GM19372 (cell line): ENCODE measurements around the gene HMHB1.
"Not testable (repeated sequence)": the region's sequence is repeated elsewhere in the genome, so short reads cannot be mapped to it uniquely, and the experiment has no call there.

Experiments
- ATAC-seq: cut with Tn5 transposase; IDR thresholded peaks from one replicate; pipeline ENCODE4 v1.9.1; 2021; ENCODE audit warnings: mild to moderate bottlenecking, low read depth, moderate library complexity; ENCODE audit not compliant: unreplicated experiment

The HMHB1 gene

GRCh38 chr5:143800715-143801114 is 11.2 kb upstream of the HMHB1 start:
- ATAC-seq, result no peak

GRCh38 chr5:143801252-143801939 is 10.6 kb upstream of the HMHB1 start:
- ATAC-seq, result no peak

GRCh38 chr5:143805861-143806260 is 6.1 kb upstream of the HMHB1 start:
- ATAC-seq, result no peak

GRCh38 chr5:143806579-143806978 is 5.4 kb upstream of the HMHB1 start:
- ATAC-seq, result peak; percentile 54

GRCh38 chr5:143807401-143807800 is 4.6 kb upstream of the HMHB1 start:
- ATAC-seq, result no peak

- not testable (repeated sequence) for ATAC-seq
Measured at GRCh38 chr5:143816370-143816769, 4.4 kb downstream of the HMHB1 start.

- ATAC-seq, result no peak
Measured at GRCh38 chr5:143819716-143820115, 7.8 kb downstream of the HMHB1 start.

- ATAC-seq, result no peak
Measured at GRCh38 chr5:143820451-143820850, 8.5 kb downstream of the HMHB1 start.

GRCh38 chr5:143824851-143825720 is 13.1 kb downstream of the HMHB1 start:
- peak; percentile 67 for ATAC-seq

- peak; percentile 84 for ATAC-seq
Measured at GRCh38 chr5:143826951-143827444, 15.0 kb downstream of the HMHB1 start.

GRCh38 chr5:143828710-143829109 is 16.7 kb downstream of the HMHB1 start:
- no peak for ATAC-seq

- no peak for ATAC-seq
Measured at GRCh38 chr5:143833177-143833576, 21.2 kb downstream of the HMHB1 start.

GRCh38 chr5:143835251-143835650 is 23.3 kb downstream of the HMHB1 start:
- no peak for ATAC-seq

GRCh38 chr5:143836161-143836725 is 24.3 kb downstream of the HMHB1 start:
- no peak for ATAC-seq

GRCh38 chr5:143837306-143837848 is 25.4 kb downstream of the HMHB1 start:
- no peak for ATAC-seq

GRCh38 chr5:143841446-143841845 is 29.5 kb downstream of the HMHB1 start:
- no peak for ATAC-seq

GRCh38 chr5:143842920-143843319 is 31.0 kb downstream of the HMHB1 start:
- no peak for ATAC-seq

- ATAC-seq, result no peak
Measured at GRCh38 chr5:143843461-143843860, 31.5 kb downstream of the HMHB1 start.

- ATAC-seq, result peak; percentile 86
Measured at GRCh38 chr5:143850050-143850683, 38.2 kb downstream of the HMHB1 start.

GRCh38 chr5:143851383-143851782 is 39.4 kb downstream of the HMHB1 start:
- ATAC-seq, result no peak
